OCI-LY7 (cell line): ENCODE data around the gene KIF12.

Experiments used
- CTCF ChIP-seq: fragments of 200-600 bp; sonication (generic); conservative IDR thresholded peaks from 2 replicates; pipeline ENCODE4 v1.5.1; 2014; ENCODE audit warnings: mild to moderate bottlenecking, antibody characterized with exemption, low read length, moderate library complexity, mixed read lengths
- EZH2phosphoT487 ChIP-seq: fragments of 200-600 bp; sonication (generic); IDR thresholded peaks from 2 replicates; pipeline ENCODE4 v1.6.1; 2018; ENCODE audit warnings: low read depth, borderline replicate concordance, mild to moderate bottlenecking, mixed run types, antibody characterized with exemption, low read length, moderate library complexity, mixed read lengths

GRCh38 chr9:114061292-114061691, 37.8 kb downstream of the KIF12 start:
- TF ChIP-seq EZH2phosphoT487 (no peak), CTCF (no peak)
